Memory B cell (primary cell): ENCODE data around the gene AP2A2.
"Not testable (repeated sequence)": the region's sequence is repeated elsewhere in the genome, so short reads cannot be mapped to it uniquely, and the experiment has no call there.

Source experiments
- ATAC-seq: fragments of 150-1000 bp; cut with Tn5 transposase; 2 replicates; pipeline ENCODE4 v1.10.0; 2021; ENCODE audit warnings: low read depth, mild to moderate bottlenecking, moderate library complexity
- DNase-seq, 2 donors: peaks; one replicate each; pipeline ENCODE4 v3.0.0; 2022; ENCODE audit warnings: low spot score in 2 of 2
- H3K27ac Mint-ChIP-seq: one replicate; pipeline ENCODE4 v1.8.0; 2022; ENCODE audit warnings: mild to moderate bottlenecking, moderate library complexity, mixed read lengths
- H3K27me3 Mint-ChIP-seq: one replicate; pipeline ENCODE4 v1.8.0; 2022; ENCODE audit warnings: mixed read lengths
- H3K36me3 Mint-ChIP-seq: one replicate; pipeline ENCODE4 v1.8.0; 2022; ENCODE audit warnings: mild to moderate bottlenecking, mixed read lengths
- H3K4me1 Mint-ChIP-seq: one replicate; pipeline ENCODE4 v1.8.0; 2022; ENCODE audit warnings: mixed read lengths
- H3K4me3 Mint-ChIP-seq: one replicate; pipeline ENCODE4 v1.8.0; 2022; ENCODE audit warnings: mild to moderate bottlenecking, moderate library complexity, mixed read lengths
- H3K9me3 Mint-ChIP-seq: one replicate; pipeline ENCODE4 v1.8.0; 2022; ENCODE audit warnings: mixed read lengths

Gene AP2A2

DNA sequence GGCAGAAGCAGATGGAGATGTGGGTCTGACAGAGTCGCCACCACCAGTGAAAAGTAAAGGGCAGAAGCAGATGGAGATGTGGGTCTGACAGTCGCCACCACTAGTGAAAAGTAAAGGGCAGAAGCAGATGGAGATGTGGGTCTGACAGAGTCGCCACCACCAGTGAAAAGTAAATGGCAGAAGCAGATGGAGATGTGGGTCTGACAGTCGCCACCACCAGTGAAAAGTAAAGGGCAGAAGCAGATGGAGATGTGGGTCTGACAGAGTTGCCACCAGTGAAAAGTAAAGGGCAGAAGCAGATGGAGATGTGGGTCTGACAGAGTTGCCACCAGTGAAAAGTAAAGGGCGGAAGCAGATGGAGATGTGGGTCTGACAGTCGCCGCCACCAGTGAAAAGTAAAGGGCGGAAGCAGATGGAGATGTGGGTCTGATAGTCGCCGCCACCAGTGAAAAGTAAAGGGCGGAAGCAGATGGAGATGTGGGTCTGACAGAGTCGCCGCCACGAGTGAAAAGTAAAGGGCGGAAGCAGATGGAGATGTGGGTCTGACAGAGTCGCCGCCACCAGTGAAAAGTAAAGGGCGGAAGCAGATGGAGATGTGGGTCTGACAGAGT is 35.7 kb downstream of the AP2A2 start:
- H3K4me3 Mint-ChIP-seq, H3K27me3 Mint-ChIP-seq: not testable (repeated sequence)

DNA sequence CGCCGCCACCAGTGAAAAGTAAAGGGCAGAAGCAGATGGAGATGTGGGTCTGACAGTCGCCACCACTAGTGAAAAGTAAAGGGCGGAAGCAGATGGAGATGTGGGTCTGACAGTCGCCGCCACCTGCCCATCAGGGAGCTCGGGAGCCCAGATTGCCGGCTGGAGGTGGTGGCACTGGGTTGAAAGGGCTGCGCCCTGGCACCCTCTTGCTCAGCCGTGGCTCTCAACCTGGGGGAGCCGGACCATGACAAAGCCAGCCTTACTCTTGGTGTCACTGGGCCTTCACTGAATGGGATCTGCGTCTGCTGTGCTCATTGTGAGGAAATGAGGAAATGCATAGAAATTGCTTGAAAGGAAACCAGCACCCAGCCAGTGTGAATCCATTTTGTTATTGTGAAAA is 36.3 kb downstream of the AP2A2 start:
- Mint-ChIP-seq H3K9me3 (no peaks in the 10 kb centered on the region), H3K36me3 (peaks cover 26% of the 10 kb centered on the region), H3K27ac (no peak overlapping the region), H3K27me3 (no peaks in the 10 kb centered on the region), H3K4me3 (no peak overlapping the region), H3K4me1 (peaks cover 9% of the 10 kb centered on the region)
- peak; percentile 37 for ATAC-seq
- DNase-seq = no peak

More for the DNA sequence above, 35.7 kb downstream of the AP2A2 start:
- DNase-seq, ATAC-seq, H3K9me3 Mint-ChIP-seq, H3K4me1 Mint-ChIP-seq, H3K27ac Mint-ChIP-seq: not testable (repeated sequence)
- H3K36me3 Mint-ChIP-seq = peaks cover 25% of the 10 kb centered on the region

DNA sequence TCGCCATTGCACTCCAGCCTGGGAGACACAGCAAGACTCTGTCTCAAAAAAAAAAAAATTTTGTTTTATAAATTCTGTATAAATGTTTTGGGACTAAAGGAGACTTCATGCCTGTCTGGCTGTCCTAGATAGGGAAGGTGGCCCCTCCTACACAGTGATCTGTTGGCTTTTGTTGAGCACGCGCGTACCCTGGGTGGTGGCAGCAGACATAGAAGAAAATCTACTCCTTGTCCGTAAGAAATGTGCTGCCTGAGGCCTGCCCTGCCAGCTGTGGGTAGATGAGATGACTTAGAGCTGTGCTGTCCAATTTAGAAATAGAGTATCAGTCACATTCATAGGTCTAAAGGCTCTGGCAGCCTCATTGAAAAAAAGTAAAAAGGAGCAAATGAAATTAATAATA is 37.0 kb downstream of the AP2A2 start:
- peaks cover 9% of the 10 kb centered on the region for H3K4me1 Mint-ChIP-seq
- ATAC-seq = no peak
- H3K9me3 Mint-ChIP-seq = no peaks in the 10 kb centered on the region
- no peak overlapping the region for H3K4me3 Mint-ChIP-seq
- H3K36me3 Mint-ChIP-seq = peaks cover 26% of the 10 kb centered on the region
- DNase-seq = no peak
- H3K27ac Mint-ChIP-seq = no peak overlapping the region
- H3K27me3 Mint-ChIP-seq = no peaks in the 10 kb centered on the region

DNA sequence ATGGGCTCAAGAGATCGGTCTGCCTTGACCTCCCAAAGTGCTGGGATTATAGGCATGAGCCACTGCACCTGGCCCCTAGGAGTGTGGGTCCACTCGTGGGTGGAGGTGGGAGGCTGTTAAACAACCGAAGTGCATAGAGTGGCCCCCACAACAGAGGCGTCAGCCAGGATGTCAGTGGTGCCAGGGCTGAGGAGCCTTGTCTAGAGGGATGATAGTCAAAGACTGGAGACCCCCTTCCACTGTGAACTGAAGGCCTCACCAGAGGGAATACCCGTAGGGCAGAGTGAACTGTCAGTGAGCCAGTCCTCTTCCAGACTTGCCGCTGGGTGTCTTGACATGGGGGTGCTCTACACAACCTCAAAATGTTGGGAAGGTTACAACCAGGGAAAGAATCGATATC is 38.2 kb downstream of the AP2A2 start:
- H3K27me3 Mint-ChIP-seq = no peaks in the 10 kb centered on the region
- DNase-seq (no peak), ATAC-seq (no peak)
- H3K9me3 Mint-ChIP-seq = no peaks in the 10 kb centered on the region
- H3K4me1 Mint-ChIP-seq = peaks cover 9% of the 10 kb centered on the region
- H3K4me3 Mint-ChIP-seq = no peak overlapping the region
- H3K27ac Mint-ChIP-seq = no peak overlapping the region
- H3K36me3 Mint-ChIP-seq = peaks cover 24% of the 10 kb centered on the region

DNA sequence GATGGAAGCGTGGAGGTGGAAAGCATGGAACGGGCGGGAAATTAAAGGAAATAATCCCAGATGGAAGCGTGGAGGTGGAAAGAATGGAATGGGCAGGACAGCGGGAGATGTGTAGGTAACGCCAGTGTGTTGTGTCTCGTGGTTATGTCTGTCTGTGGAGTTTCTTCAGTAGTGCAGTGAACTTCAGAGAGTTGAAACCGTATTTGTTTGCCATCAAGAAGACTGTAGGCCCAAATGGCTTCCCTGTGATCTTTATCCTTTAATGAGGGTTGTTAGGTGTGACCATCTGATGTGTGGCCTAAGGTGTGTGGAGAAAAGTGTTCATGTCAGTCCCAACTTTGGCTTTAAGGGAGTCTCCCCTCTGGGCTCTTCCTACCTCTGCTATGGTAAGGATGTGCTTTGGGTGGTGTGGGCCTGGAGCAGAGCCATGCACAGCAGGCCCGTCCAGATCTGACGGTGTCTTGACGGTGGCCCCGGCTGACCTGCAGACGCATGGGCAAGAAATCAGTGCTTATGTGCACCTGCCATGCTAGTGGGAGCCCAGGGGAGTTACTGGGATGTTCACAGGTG is 39.6 kb downstream of the AP2A2 start:
- ATAC-seq = peak; percentile 27
- H3K27ac Mint-ChIP-seq = no peak overlapping the region

DNA sequence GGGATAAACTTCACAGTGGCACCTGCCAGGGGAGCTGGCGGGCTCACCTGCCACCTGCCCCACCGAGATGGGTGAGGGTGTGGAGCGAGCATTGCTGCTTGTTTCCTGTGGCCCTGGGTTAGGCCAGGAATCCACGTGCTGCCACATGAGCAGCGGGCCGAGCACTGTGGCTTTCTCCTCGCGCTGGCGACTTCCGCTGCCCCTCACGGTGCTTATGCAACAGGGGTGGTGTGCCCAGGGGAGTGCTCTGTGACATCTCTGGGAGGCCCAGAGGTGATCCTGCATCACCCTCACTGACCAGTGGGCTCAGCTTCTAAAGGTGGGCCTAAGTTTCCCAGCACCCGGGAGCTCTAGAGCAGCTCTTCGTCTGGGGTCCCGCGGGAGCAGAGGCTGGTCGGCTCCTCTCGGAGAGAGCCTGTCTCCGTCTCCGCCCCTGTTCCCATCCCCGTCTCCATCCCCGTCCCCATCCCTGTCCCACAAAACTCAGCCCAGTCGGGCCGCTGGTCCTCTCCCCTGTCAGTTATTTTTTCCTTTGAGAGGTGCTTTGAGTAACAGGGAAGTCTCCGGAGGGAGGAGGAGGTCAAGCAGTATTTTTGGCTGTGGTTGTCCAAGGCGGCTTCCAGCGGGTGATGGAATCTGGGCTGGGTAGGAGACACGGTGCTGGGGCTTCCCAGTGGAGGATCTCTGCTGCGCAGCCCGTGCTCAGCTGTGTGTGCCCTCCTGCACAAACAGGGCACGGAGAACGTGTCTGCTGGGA is 42.5 kb downstream of the AP2A2 start:
- DNase-seq (no peak), ATAC-seq (no peak)
- H3K4me1 Mint-ChIP-seq = peaks cover 9% of the 10 kb centered on the region
- H3K9me3 Mint-ChIP-seq = no peaks in the 10 kb centered on the region
- H3K27me3 Mint-ChIP-seq = no peaks in the 10 kb centered on the region
- H3K27ac Mint-ChIP-seq = no peak overlapping the region
- H3K36me3 Mint-ChIP-seq = peaks cover 27% of the 10 kb centered on the region
- no peak overlapping the region for H3K4me3 Mint-ChIP-seq

More for the DNA sequence above, 39.6 kb downstream of the AP2A2 start:
- H3K4me1 Mint-ChIP-seq = peaks cover 9% of the 10 kb centered on the region
- no peak for DNase-seq
- no peak overlapping the region for H3K4me3 Mint-ChIP-seq
- H3K27me3 Mint-ChIP-seq = no peaks in the 10 kb centered on the region
- peaks cover 24% of the 10 kb centered on the region for H3K36me3 Mint-ChIP-seq
- no peaks in the 10 kb centered on the region for H3K9me3 Mint-ChIP-seq

DNA sequence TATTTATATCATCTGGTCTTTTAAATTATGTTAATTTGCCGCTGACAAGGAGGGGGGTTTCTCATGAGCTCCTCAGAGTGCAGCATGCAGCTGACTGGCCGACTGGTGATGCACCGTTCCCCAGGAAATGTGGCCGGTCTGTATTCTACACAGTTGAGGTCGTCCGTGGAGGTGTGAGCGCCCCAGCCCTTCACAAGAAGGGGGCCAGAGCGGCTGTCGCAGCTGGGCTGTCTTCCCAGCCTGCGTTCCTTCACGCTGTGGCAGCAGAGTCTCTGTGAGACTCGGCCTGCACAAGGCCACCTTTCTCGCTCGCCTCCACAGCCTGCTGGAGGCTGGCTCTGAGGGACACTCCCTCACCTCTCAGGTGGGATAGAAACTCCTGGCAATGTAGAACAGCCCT is 43.2 kb downstream of the AP2A2 start:
- peaks cover 27% of the 10 kb centered on the region for H3K36me3 Mint-ChIP-seq
- DNase-seq = no peak

DNA sequence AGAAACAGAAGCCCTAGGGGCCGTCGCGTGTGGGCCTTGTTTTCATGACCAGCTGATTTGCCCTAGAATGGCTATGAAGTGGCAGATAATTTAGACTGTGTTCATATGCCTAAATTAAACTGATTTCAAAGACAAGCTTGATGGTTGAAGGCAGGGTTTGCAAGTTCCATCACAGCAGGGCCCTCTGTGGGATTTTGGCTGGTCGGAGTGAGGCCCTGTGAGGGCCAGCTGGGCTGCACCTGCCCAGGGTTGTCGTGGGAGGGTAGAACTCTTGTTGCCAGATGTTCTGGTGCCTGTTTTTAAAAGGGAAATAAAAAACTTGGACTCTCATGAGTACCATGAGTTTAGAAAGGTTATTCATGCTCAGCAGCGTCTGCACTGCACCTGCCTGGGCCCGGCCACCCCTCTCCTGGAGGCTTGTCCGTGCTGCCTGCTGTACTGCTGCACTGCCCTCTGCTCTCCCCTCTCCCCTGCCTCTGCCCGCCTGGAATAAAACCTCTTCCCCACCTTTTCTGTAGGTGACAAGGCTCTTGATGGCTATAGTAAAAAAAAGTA is 44.1 kb downstream of the AP2A2 start:
- H3K36me3 Mint-ChIP-seq = peaks cover 20% of the 10 kb centered on the region

More for the DNA sequence above, 43.2 kb downstream of the AP2A2 start:
- no peak overlapping the region for H3K27ac Mint-ChIP-seq
- no peaks in the 10 kb centered on the region for H3K9me3 Mint-ChIP-seq
- H3K4me3 Mint-ChIP-seq = no peak overlapping the region
- ATAC-seq = no peak
- peaks cover 10% of the 10 kb centered on the region for H3K4me1 Mint-ChIP-seq
- H3K27me3 Mint-ChIP-seq = no peaks in the 10 kb centered on the region

DNA sequence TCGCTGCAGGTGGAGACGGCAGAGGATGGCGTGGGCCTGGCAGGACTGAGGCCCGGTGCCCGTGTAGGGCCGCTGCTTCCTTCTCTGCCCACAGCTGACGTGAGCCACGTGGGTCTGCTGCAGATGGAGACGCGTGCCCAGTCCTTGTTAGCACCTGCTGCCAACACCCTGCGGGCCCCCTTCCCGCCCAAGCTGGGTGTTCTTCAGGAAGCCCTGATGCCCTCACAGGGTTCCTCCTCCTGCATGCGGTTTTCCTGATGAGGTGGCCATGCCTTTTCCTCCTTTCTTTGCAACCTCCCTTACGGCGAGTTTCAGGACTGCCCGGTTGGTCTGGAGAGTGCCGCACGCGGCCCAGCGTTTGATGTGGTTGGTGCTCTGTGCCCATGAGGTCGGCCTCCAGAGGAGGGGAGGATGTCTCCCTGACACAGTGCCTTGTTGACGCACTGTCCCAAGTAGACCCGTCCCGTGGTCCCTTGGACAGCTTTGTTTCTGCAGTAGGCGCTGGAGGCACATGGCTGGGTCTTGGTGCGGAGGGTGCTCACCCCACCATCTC is 44.7 kb downstream of the AP2A2 start:
- Mint-ChIP-seq H3K27ac (no peak overlapping the region), H3K4me3 (no peak overlapping the region), H3K4me1 (peaks cover 10% of the 10 kb centered on the region), H3K27me3 (no peaks in the 10 kb centered on the region), H3K36me3 (peaks cover 19% of the 10 kb centered on the region), H3K9me3 (no peaks in the 10 kb centered on the region)
- ATAC-seq (no peak), DNase-seq (no peak)

More for the DNA sequence above, 44.1 kb downstream of the AP2A2 start:
- DNase-seq = no peak
- H3K27ac Mint-ChIP-seq = no peak overlapping the region
- H3K4me3 Mint-ChIP-seq = no peak overlapping the region
- H3K27me3 Mint-ChIP-seq = no peaks in the 10 kb centered on the region
- no peaks in the 10 kb centered on the region for H3K9me3 Mint-ChIP-seq
- no peak for ATAC-seq
- peaks cover 11% of the 10 kb centered on the region for H3K4me1 Mint-ChIP-seq

DNA sequence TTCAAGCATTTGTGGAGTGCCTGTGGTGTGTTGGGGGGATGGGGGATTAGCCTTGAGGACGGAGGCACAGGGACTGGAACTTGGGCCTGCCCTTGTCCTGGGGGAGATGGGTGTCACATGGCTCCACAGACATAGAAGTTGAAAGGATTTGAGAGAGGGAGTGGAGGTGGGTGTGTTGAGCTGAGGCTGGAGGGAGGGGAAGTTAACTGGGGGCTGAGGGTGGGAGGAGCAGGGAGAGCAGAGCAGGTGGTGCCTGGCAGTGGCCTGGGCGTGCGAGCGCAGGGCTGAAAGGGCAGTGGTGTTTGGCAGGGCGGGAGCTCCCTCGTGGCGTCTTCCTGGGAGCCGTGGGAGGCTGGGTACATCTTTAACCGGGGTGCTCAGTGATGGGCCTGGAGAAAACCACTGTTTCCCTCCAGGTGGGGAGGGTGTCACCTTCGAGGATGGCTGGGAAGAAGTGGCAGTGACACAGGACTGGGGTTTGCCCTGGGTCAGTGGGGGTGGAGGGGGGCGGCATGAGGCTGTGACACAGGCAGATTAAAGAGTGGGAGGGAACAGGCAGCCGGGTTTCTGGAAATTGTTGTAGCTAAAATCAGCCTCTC is 45.5 kb downstream of the AP2A2 start:
- DNase-seq = no peak
- no peak for ATAC-seq
- H3K4me3 Mint-ChIP-seq = no peak overlapping the region
- H3K27ac Mint-ChIP-seq = no peak overlapping the region
- H3K36me3 Mint-ChIP-seq = peaks cover 21% of the 10 kb centered on the region
- peaks cover 7% of the 10 kb centered on the region for H3K4me1 Mint-ChIP-seq
- H3K27me3 Mint-ChIP-seq = no peaks in the 10 kb centered on the region
- no peaks in the 10 kb centered on the region for H3K9me3 Mint-ChIP-seq

DNA sequence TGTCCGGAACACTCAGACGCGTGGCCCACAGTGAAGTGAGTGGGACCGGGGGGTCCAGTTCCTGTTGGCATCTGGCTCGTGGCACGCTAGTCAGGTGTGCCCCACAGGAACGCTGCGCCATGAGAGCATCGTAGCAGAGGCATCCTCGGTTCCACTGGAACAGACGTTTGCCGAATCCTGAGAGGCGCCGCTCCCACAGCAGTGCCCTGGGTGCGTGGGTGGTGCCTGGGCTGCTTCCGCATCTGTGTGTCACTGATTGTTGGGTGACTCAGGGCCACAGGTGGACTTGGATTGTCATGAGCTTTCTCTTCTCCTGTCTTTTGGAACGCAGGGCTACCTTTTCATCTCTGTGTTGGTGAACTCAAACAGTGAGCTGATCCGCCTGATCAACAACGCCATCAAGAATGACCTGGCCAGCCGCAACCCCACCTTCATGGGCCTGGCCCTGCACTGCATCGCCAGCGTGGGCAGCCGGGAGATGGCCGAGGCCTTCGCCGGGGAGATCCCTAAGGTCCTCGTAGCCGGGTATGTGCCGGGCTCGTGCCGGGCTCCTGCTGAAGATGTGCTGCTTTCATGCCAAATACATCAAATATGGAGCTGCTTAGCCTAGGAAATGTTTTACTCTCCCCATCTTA is 46.2 kb downstream of the AP2A2 start:
- DNase-seq = no peak
- Mint-ChIP-seq H3K9me3 (no peaks in the 10 kb centered on the region), H3K4me1 (peaks cover 5% of the 10 kb centered on the region), H3K27me3 (no peaks in the 10 kb centered on the region), H3K36me3 (peaks cover 19% of the 10 kb centered on the region), H3K27ac (no peak overlapping the region), H3K4me3 (no peak overlapping the region)
- no peak for ATAC-seq

DNA sequence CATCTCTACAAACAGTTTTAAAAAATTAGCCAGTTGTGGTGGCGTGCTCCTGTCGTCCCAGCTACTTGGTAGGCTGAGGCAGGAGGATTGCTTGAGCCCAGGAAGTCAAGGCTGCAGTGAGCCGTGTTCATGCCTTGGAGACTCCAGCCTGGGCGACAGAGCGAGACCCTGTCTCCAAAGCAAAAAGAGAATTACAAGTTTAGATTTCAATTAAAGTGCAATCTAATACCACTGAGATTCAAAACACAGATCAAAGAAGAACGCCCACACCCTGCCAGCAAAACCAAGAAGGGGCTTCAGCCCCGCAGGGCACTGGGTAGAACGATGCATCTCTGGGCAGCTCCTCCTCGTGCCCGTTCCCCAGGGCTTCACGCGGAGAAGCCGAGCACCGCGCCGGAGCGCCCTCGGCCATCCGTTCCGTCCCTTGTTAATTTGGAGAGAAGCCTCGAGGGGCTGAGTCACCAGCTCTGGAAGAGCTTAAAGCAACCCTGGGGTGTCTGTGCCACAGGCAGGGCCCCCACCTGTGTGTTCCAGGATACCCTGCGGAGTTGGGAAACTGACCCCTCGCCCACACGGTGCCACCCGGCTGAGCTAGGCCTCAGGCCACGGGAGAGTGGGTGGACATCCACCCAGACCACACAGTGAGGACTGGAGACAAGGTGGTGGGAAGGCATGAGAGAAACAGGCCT is 47.0 kb downstream of the AP2A2 start:
- Mint-ChIP-seq H3K4me3 (no peak overlapping the region), H3K27ac (no peak overlapping the region), H3K9me3 (no peaks in the 10 kb centered on the region), H3K4me1 (peaks cover 5% of the 10 kb centered on the region), H3K36me3 (peaks cover 19% of the 10 kb centered on the region), H3K27me3 (no peaks in the 10 kb centered on the region)
- DNase-seq (no peak), ATAC-seq (no peak)

DNA sequence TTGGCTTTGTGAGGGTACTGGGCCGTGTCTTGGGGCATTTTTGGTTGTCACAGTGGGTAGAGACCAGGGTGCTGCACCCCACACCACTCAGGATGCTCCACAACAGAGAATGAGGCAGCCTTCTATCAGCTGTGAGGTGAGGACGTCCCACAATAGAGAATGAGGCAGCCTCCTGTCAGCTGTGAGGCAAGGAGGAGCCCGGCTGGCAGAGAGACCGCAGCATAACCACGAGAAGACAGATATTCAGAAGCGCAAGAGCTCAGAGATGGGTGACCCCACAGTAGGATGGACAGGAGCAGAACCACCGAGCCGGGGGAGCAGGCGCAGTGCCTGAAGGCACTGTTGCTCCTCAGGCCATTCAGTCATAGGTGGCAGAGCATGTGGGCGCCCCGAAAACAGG is 47.6 kb downstream of the AP2A2 start:
- H3K27ac Mint-ChIP-seq = no peak overlapping the region
- H3K27me3 Mint-ChIP-seq = no peaks in the 10 kb centered on the region
- DNase-seq (no peak), ATAC-seq (no peak)
- H3K4me1 Mint-ChIP-seq = peaks cover 5% of the 10 kb centered on the region
- H3K36me3 Mint-ChIP-seq = peaks cover 19% of the 10 kb centered on the region
- no peak overlapping the region for H3K4me3 Mint-ChIP-seq
- no peaks in the 10 kb centered on the region for H3K9me3 Mint-ChIP-seq
